ENCODE data around the gene SYPL2. TPM values are rescaled to one million over a fixed set of nuclear protein-coding genes. Genes with fewer than 3 reads are reported as not detected.

SYPL2 gene
- total RNA-seq, 1 experiment from 2014 or later, result 2.5 TPM

DNA sequence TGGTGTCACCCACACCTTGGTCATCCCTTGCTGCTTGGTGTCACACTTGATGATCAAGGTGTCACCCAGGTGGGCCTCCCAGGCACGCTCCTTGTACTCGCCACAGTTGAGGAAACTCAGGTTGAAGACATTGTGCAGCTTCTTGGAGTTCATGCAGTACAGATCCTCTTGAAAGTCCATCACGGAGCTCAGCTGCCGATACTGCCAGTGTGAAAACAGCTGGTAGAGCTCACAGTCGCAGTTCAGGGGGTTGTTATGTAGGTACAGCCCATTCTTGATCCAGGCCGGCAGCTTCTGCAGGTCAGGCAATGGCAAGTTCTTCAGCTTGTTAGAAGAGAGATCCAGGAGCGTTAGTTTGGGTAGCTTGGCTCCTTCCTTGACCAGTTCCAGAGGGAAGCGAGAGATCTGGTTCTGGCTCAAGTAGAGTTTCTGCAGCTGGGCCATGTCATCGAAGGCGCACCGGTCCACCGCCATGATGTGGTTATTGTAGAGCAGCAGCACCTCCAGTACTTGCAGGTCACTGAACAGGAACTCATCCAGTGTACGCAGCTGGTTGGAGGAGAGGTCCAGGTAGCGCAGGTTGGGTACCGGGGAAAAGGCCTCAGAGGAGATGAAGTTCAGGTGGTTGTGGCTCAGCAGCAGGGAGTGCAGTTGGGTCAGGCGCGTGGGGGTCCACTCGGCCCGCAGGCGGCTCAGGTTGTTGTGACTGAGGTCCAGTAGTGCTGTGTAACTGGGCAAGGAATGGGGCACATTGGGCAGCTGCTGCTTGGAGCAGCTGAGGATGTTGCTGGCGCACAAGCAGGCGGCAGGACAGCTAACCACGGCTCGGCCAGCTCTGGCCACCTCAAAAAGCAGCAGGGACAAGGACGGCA is 41.9 kb downstream of the SYPL2 start:
- Histone ChIP-seq H3K56ac (ENCODE audit: insufficient read length, low read depth, low read length) (no peak overlapping the region), H3K23ac (ENCODE audit: insufficient read length, low read depth, low read length) (no peak overlapping the region), H3K4me1 (ENCODE audit: insufficient read depth, low read length) (peaks cover 3% of the 10 kb centered on the region; the same call in 1 of the 2 replicates), H2AFZ (ENCODE audit: low read length) (no peak overlapping the region), H2BK120ac (ENCODE audit: low read depth, low read length, poor library complexity, severe bottlenecking) (no peak overlapping the region), H3K27ac (ENCODE audit: insufficient read length, low read depth, low read length) (no peak overlapping the region), H4K8ac (replicated peaks; ENCODE audit: insufficient read length, low read depth, low read length) (no peak overlapping the region), H3K23me2 (ENCODE audit: insufficient read length, low read depth, low read length, poor library complexity, severe bottlenecking) (peaks cover 7% of the 10 kb centered on the region), H2BK12ac (ENCODE audit: insufficient read length, low read depth, low read length) (no peak overlapping the region), H3K4ac (ENCODE audit: low read depth, low read length) (no peak overlapping the region), H3K14ac (ENCODE audit: insufficient read depth, low read length) (no peak overlapping the region), H3K18ac (ENCODE audit: insufficient read length, low read depth, low read length) (no peak overlapping the region), H2BK15ac (ENCODE audit: low read depth, low read length) (no peak overlapping the region; the same call in 1 of the 2 replicates), H3K9me3 (ENCODE audit: control insufficient read depth, low read depth, low read length) (no peaks in the 10 kb centered on the region), H3T11ph (ENCODE audit: low read length) (no peak overlapping the region), H2AK5ac (ENCODE audit: insufficient read length, low read length) (no peak overlapping the region), H4K20me1 (ENCODE audit: control insufficient read depth, insufficient read depth, insufficient read length) (no peaks in the 10 kb centered on the region), H3K9ac (ENCODE audit: extremely low read depth, insufficient read length, low read length) (no peak overlapping the region), H3K79me1 (ENCODE audit: insufficient read depth, low read depth, low read length, poor library complexity, severe bottlenecking) (no peaks in the 10 kb centered on the region), H3K4me2 (ENCODE audit: insufficient read depth, insufficient read length, low read length) (no peak overlapping the region), H4K5ac (ENCODE audit: insufficient read length, low read depth, low read length) (no peak overlapping the region), H2BK20ac (ENCODE audit: low read depth, low read length, poor library complexity, severe bottlenecking) (no peak overlapping the region), H2BK5ac (ENCODE audit: insufficient read length, low read length) (no peak overlapping the region), H4K91ac (ENCODE audit: insufficient read length, low read depth, low read length) (no peak overlapping the region), H3K79me2 (ENCODE audit: insufficient read depth, low read length) (no peaks in the 10 kb centered on the region), H3K27me3 (ENCODE audit: insufficient read depth, low read length) (peaks cover 2% of the 10 kb centered on the region; the same call in 1 of the 2 replicates)
- Mint-ChIP-seq H3K4me3 (peak overlapping the region; percentile 85 to 86), H3K9me3 (no peaks in the 10 kb centered on the region), H3K27me3 (ENCODE audit: low read depth) (peaks cover 56% of the 10 kb centered on the region), H3K4me1 (peaks cover 13 to 14% of the 10 kb centered on the region in 2 experiments), H3K27ac (no peak overlapping the region), H3K36me3 (ENCODE audit: insufficient read depth in 1 of 3, low read depth in 3 of 3) (no peaks in the 10 kb centered on the region)
- WGBS (ENCODE audit: extremely low coverage, insufficient read length, low lambda C conversion rate), result no CpG with 5 or more reads among the region's 25 CpGs
- DNase-seq, result no peak
- TF ChIP-seq CTCF (conservative IDR thresholded peaks at IDR 0.05), result no peak
